ENCODE measurements around the gene HOXA2.

Gene HOXA2

GRCh38 chr7:27064159-27064558, 38.3 kb downstream of the HOXA2 start:
- Mint-ChIP-seq H3K4me1 (peaks cover 6% of the 10 kb centered on the region), H3K27me3 (peaks cover 10% of the 10 kb centered on the region), H3K27ac (no peak overlapping the region), H3K4me3 (no peak overlapping the region), H3K9me3 (no peaks in the 10 kb centered on the region)
- DNase-seq (no peak), ATAC-seq (no peak)

GRCh38 chr7:27062946-27063345, 39.5 kb downstream of the HOXA2 start:
- Mint-ChIP-seq H3K9me3 (no peaks in the 10 kb centered on the region), H3K27me3 (peaks cover 10% of the 10 kb centered on the region), H3K4me3 (no peak overlapping the region), H3K4me1 (peaks cover 6% of the 10 kb centered on the region), H3K27ac (no peak overlapping the region)
- no peak for DNase-seq
- no peak for ATAC-seq

- H3K4me1 Mint-ChIP-seq: no peaks in the 10 kb centered on the region
- no peak overlapping the region for H3K4me3 Mint-ChIP-seq
- H3K27ac Mint-ChIP-seq: no peak overlapping the region
- no peaks in the 10 kb centered on the region for H3K9me3 Mint-ChIP-seq
- no peaks in the 10 kb centered on the region for H3K27me3 Mint-ChIP-seq
- ATAC-seq (no peak), DNase-seq (no peak)
Observed at GRCh38 chr7:27053153-27053552, 49.3 kb downstream of the HOXA2 start.

- no peaks in the 10 kb centered on the region for H3K4me1 Mint-ChIP-seq
- no peaks in the 10 kb centered on the region for H3K9me3 Mint-ChIP-seq
- ATAC-seq (no peak), DNase-seq (no peak)
- no peaks in the 10 kb centered on the region for H3K27me3 Mint-ChIP-seq
- no peak overlapping the region for H3K27ac Mint-ChIP-seq
- H3K4me3 Mint-ChIP-seq: no peak overlapping the region
Observed at GRCh38 chr7:27051451-27051850, 51.0 kb downstream of the HOXA2 start.

All from stimulated activated naive CD8-positive, alpha-beta T cell treated with anti-CD3 and anti-CD28 coated beads, Interleukin-15, amount 100 ng/mL, for 72 hours (primary cell).